ENCODE results near the gene OSBP2.

- TF ChIP-seq FOXK2 (IDR thresholded peaks at IDR 0.05), result no peak
- TF ChIP-seq PKNOX1 (IDR thresholded peaks at IDR 0.05), result no peak
- no peak for TF ChIP-seq HDGF (IDR thresholded peaks at IDR 0.05; ENCODE audit: borderline replicate concordance)
- no peak for TF ChIP-seq NFRKB (IDR thresholded peaks at IDR 0.05)
- TF ChIP-seq BHLHE40 (IDR thresholded peaks at IDR 0.05; ENCODE audit: borderline replicate concordance), result no peak
- no peak for TF ChIP-seq FOXM1 (IDR thresholded peaks at IDR 0.05; ENCODE audit: borderline replicate concordance)
- no peak for TF ChIP-seq SP1 (IDR thresholded peaks at IDR 0.05)
- TF ChIP-seq ELF4 (IDR thresholded peaks at IDR 0.05), result no peak
- no peak for TF ChIP-seq TARDBP (IDR thresholded peaks at IDR 0.05)
- no peak for TF ChIP-seq SUZ12 (IDR thresholded peaks at IDR 0.05)
- TF ChIP-seq L3MBTL2 (conservative IDR thresholded peaks at IDR 0.05), result no peak
- no peak for TF ChIP-seq ZNF384 (IDR thresholded peaks at IDR 0.05)
- TF ChIP-seq ARNT (IDR thresholded peaks at IDR 0.05), result no peak
- TF ChIP-seq FOXA1 (IDR thresholded peaks at IDR 0.05), result no peak
Observed at GRCh38 chr22:30776476-30776875, 81.8 kb downstream of the OSBP2 start.
